CD4-positive, alpha-beta T cell treated with Interleukin-10 for 1 hour (primary cell): ENCODE results near the gene POP4.
A peak's percentile ranks its signal among the peaks of the same experiment; 100 is the strongest.
"Not testable (repeated sequence)": the region's sequence is repeated elsewhere in the genome, so short reads cannot be mapped to it uniquely, and the experiment has no call there.

Source experiments
- DNase-seq: peaks from one replicate; pipeline ENCODE4 v3.0.0-alpha.2; 2020

The POP4 gene

DNA sequence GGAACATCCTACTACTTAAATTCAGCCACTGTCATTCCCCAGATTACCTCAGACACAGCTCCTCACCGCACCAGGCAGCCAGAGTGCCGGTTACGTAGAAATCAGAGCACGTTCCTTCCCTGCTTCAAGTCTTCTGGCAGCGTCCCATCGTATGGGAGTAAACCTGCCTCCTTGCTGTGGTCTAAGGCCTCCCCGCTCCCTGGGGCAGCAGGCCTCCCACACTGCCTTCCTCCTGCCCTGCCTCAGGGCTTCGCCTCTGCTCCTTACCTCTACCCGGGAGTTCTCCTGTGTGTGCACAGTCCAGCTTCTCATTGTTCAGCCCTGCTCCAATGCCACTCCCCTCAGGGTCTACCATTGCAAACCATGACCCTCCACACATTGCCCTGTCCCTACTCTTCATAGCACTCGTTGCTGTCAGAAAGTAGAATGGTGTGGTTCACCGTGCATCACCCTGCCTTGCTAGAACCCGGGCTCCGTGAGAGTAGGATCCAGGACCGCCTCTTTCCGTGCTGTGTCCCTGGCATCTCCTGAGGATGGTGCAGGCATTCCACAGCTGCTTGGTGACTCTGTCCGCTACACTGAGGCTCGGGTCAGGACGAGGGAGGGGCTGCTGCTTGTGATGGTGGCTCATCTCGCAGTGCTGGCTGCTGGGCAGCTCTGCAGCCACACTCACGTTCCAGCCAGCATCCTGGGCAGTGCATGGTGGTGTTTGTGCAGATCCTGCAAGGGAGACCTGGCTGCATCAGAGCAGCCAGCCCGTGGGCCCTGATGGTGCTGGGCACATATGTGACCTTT lies 6.9 kb downstream of the POP4 start:
- no peak for DNase-seq

GRCh38 chr19:29614046-29614445 lies 8.0 kb downstream of the POP4 start:
- no peak for DNase-seq

DNA sequence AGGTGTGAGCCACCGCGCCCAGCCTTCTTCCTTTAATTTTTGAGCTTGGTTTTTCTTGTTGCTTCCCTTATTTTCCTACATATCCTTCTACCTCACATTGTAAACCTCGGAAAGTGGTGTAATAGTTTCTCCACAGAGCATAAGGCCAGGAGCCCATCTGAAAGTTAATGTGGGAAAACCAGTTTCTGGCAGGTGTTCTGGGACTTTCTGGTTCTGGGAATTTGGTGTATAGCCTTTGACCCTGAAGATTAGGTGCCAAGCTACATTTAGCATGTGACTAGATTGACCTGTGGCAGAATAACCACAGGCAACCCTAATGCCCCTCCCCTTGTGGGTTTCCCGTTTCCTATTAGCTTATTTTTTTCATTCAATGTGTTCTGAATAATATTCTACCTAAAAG lies 8.7 kb downstream of the POP4 start:
- no peak for DNase-seq

DNA sequence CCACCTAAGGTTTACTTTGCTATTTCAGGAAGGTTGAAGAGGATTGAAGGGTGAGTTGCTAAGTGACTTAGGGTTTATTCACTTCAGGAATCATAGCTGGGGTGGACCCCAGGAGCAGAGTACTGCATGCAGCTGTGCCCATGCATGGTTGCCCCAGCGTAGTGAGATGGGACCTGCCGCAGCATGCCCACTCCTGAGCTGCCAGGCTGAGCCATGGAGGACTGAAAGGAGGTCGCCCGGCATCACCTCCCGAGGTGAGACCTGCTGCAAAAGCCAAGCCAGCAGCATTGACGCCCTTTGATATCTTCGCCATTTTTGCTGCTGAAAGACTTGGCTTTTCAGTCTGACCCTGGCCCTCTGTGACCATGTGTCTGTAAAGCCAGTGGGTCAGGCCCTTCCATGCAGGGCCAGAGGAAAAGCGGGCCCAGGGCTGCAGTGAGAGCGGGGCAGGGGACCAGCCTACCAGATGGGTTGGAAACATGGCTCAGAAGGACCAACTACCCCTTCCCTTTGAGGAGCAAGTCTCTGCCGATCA lies 9.9 kb downstream of the POP4 start:
- DNase-seq = no peak

- no peak for DNase-seq
These were observed 10.5 kb downstream of the POP4 start for GRCh38 chr19:29616541-29616940.

DNA sequence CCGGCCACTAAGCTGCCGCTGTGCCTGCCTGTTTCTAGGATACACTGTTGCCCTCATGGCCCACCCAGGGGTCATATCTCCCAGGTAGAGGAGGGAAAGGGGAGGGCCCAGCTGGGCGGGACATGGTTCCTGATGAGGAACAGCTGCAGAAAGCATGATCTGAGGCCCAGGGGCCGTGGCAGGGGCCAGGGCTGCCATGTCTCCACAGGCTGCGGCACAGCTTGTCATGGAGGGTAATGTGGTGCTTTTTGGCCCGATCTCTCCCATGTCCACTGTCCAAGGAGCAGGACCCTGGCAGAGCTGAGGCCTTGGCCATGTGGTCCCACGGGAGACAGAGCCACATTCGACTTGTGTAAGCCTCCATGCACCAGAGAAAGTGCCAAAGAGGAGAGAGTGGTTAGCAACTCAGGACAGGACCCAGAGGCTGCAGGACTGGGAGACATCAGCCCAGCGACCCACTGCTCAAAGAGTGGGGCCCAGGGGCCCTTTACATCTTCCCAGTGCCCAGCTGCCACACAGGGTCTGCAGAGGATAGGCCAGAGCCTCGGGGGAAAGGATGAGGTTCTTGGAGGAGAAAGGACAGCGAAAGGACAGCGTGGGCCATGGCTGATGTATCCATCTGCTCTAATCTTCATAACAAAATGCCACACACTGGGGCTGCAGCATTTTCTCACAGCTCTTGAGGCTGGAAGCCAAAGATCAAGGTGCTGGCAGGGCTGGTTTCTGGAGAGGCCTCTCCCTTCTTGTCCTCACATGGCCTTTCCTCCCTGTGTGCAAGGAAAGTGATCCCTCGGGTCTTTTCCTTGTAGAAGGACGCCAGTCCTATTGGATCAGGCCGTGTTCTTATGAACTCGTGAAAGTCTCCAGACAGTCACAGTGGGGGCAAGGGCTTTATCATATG lies 11.5 kb downstream of the POP4 start:
- no peak for DNase-seq

DNA sequence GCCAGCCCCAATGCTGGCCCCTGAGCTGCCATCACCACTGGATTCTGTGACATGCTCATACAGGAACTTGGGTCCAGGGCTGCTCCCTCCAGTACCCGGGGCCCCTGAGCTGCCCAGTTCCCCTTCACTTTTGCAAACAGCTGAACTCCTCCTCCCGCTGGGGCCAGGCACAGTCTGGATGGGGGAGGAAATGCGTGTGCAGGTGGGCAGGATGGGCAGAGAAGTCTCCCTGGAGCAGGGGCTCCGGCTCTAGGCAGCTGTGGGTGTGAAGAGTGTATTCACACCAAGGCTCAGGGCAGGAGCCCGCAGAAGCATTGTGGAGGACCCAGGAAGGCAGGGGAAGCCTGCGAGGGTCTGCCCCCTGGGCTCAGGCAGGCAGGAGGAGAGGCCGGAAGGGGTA lies 12.4 kb downstream of the POP4 start:
- DNase-seq = no peak

DNA sequence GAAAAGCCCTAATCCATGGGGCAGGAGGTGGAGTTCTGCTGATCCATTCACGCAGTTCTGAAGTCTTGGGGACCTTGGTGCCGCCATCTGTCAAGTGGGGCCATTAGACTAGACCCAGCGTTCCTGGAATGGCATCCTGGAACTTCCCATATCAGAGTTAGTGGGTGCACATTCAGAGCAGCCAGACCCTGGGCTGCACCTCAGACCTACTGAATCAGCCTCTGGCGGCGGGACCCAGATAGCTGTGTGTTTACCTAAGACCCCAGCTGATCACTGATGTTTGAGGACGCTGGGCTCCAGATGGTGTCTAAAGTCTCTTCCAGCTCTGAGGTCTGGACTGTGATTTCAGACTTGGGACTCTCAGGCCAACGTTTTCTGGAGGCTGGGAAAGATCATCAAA lies 12.8 kb downstream of the POP4 start:
- DNase-seq = no peak

DNA sequence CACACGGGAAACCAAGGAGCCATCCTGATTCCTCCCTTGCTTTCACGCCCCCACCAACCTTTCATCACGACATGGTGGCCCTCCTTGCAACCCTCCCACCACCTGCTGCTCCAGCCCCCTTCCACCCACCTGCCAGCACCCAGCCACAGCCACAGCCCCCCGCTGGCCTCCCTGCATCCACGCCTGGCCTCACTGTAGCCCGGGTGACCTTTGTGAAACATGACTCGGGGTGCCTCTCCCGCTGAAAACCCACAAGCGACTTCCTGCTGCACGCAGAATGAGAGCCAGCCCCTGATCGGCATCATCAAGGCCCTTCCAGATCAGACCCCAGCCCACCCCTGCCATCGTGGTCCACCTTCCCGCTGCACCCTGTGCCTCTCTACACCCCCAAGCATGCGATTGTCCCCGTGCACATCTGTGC lies 14.9 kb downstream of the POP4 start:
- peak; percentile 14 for DNase-seq

DNA sequence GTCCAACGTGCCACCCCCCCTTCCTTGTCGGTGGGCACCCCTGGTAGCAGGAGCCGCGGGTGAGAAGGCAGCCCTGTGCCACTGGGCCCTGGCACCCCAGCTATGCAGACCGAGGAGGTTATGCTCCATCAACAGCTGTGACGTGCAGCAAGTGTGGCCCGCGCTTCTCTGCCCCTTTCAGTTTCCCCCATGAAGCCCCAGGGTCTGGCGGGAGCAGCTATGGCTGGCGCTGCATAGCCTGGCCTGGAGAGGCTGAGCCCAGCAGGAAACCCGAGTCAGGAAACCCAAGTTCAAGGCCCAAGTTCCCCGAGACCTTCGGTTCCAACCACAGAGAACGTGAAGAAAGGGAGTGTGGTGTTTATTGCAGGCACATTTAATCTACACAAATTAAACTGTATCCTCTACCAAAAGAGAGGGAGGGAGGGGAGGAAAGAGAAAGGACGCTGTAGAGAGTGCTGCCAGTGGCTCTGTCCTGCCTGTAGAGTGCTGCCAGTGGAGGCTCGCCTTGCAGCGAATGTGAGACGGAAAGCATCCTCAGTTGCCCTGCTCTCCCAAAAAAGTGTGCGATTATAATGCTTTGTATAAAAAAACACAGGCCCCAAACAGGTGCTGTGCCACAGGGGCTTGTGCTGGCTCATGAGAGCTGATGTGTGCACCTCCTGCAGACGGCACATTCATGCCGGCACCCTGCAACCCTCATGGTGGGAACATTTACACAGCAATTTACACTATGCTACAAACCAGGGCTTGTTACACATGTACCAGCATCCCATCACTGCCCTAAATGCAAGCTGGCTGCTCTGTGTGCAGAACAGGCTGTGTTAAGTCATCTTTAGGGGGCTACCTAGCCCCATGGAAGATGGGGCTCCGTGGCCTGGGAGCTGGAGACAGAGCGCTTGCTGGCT lies 16.3 kb downstream of the POP4 start:
- peak; percentile 34 for DNase-seq

DNA sequence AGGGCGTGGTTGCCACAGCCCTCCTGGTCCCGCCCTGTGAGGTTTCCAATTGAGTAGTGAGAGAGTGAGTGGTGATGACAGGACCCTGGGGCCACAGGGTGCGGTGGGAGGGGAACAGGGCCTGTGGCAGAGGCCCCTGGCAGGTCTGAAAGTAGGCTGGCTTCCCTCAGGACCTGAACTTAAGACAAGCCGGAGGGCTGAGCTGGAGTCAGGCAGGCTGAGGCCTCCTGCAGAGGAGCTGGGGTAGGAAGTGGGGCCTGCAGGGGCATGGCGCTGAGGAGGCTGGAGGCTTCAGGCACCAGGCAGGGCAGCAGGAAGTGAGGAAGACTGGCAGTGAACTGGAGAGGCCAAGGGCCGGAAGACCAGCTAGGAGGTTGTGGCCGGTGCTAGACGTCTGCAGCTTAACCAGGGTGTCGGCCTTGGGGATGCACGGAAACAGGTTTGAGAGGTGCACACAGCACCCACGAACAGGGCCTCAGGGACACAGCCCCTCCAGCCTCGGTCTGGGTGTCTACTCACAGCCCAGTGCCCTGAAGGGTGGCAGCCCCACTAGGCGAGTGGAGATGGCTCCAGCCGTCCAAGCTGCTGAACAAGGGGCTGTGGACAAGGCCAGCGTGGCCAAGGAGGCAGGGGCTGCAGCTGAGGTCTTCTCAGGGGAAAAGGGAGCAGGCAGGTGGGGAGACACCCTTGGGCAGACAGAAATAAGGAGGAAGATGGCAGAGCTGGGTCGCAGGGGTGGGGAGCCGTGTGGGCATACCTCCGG lies 17.8 kb downstream of the POP4 start:
- peak; percentile 38 for DNase-seq

DNA sequence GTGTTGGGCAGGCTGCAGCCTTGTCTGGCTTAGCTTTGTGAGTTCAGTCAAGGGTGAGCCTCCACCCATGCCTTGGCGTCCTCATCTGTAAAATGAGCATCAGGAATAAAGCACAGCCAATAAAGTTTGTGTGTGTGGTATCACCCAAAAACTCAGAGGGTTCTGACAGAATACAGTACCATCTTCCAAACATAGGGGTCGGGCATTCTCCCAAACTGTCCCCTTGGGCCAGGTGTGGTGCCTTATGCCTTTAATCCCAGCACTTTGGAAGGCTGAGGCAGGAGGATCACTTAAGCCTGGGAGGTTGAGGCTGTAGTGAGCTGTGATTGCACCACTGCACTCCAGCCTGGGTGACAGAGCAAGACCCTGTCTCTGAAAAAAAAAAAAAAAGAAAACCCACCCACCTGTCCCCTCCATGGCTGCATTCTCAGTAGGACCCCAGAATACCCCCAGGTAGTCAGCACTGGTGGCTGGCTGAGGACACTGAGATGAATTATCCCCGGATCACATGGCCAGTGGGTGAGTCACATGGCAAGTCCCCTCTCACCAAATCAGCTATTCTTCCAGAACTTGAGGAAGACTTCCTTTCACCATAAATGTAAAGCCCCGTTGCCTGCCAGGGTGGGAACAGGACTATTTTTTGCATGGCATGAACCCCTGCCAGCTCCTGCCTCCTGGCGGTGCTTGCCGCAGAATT lies 18.6 kb downstream of the POP4 start:
- DNase-seq = no peak

DNA sequence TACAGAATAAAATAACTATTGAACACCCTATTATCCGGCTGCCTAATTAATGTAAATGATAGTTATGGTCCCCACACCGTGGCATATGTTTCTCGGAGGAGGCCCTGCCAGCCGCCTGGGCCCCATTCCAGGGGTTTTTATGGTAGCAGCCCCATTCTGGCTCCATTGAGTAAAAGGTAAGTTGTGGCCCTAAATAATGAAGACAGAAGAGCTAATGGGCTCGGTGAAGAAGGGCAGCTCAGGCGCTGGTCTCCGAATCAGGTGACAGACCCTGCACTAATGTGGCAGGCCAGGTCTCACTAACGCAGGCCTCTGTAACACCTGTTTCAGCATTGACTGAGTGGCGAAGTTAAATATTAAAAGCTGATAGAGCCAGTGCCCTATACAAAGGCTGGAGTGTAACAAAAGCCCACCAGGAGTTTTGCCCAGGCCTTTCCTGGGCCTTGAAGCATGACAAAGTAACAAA lies 19.1 kb downstream of the POP4 start:
- no peak for DNase-seq

DNA sequence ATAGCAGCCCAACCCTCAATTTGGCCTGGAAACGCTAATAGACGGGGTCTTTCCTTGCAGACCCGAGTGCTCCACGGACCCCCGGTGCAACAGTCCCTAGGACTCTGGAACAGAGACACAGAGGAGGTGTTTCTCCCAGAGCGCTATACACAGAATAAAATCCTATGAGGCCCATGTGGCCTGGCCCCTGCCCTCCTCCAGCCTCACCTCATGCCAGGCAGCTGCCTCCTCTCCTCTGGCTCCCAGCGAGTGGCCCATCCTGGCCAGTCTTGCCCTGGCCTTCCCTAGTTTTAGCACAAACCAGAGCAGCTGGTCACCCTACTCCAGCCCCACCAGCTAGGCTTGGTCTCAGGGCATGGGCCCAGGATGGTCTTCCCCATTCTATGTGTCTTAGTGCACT lies 20.3 kb downstream of the POP4 start:
- DNase-seq = no peak

DNA sequence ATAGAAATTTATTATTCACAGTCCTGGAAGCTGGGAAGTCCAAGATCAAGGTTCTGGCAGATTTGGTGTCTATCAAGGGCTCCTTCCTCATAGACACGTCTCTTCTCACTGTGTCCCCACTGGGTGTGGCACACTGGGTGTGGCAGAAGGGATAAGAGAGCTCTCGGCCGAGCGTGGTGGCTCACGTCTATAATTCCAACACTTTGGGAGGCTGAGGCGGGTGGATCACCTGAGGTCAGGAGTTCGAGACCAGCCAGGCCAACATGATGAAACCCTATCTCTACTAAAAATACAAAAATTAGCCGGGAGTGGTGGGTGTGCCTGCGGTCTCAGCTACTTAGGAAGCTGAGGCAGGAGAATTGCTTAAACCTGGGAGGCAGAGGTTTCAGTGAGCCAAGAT lies 20.7 kb downstream of the POP4 start:
- DNase-seq = not testable (repeated sequence)

DNA sequence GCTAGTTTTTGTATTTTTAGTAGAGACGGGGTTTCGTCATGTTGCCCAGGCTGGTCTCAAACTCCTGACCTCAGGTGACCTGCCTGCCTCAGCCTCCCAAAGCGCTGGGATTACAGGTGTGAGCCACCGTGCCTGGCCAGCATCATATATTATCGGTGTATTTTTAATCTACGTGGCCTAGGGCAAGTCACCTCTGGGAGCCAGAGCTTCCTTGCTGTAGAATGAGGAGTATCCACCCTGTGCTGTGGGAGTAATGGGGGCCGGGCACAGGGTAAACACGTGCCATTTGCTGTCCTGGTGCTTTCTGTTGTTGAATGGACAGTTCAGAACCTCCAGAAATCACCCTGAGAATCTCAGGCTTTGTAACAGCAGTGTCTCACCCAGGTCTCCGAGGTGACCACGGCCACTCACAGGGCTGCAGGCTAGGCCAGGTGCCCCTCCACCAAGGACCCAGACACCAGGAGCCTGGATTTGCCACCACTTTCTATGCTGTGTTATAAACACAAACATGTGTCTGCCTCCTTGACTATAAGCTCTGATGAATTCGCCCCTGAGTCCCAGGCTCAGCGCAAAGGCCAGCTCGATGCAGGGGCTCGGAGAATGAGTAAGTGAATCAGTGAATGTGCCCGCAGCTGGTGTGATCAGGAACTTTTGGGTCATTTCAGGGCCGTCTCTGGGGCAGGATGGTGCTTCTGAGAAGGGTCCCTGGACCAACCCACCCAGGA lies 22.7 kb downstream of the POP4 start:
- no peak for DNase-seq

GRCh38 chr19:29629836-29630534 lies 23.9 kb downstream of the POP4 start:
- no peak for DNase-seq

- no peak for DNase-seq
These were observed 24.6 kb downstream of the POP4 start for GRCh38 chr19:29630655-29631054.

DNA sequence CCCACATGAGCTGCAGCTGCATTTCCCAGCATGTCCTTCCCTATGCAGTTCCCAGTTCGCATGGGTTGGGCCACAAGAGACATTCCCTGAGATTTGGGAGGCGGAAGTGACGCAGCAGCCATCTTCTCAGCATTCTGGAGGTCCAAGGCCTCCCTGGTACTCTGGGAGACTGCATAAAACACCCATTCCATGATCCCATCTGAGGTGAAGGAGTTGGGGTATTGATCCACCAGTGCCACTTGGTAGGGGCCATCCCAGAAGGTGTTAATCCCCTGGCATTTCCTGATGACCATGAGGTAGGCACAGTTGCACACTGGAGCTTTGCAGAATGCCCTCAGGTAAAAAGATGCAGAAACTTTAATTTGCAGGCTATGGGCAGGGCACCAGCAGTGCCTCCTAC lies 25.4 kb downstream of the POP4 start:
- no peak for DNase-seq

DNA sequence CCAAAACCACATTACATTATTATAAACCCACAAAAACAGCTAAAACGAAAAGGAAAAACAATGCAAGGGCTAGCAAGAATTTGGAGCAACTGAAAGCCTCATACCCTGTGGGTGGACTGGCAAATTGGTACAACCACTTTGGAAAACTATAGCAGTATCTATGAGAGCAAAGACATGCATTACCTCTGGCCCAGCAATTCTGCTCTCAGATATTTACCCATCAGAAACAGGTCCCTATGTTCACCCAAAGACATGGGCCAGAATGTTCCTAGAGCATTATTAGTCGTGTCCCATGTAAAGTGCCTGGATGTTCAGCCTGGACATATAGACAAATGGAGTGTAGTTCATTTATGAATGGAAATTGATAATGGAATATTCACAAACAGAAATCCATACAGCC lies 27.9 kb downstream of the POP4 start:
- DNase-seq = no peak
